ENCODE measurements around the gene CLCA2.

CLCA2 gene

DNA sequence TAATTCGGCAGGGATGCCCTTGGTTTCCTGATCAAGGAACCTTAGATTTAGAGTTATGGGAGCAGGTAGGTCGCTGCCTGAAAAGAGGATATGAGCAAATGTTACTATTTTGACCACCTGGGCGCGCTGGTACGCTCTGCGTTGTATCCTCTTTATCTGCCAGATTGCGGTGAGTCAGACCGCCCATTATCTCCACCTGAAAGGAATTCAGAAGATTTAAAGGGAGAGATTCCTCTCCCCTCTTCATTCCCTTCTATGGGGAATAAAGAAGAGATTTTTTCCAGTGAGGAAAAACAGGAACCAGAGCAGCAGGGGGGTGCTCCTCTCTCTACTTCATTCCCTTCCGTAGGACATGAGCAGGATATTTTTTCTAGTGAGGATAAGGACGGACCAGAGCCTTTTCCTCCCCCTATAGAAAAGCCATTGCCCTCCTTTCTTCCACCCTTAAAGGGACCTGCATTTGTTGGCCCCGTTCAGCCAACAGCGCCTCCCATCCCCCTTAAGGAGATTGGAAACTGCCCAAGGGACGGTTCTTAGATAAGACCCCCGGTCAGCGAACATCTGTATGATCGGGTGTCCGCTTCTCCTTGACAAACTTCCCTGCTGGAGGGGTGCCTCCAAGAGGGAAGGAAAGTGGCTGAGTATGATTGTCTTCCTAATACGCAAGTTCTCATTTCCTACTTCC, 78.9 kb downstream of the CLCA2 start:
- Histone ChIP-seq H3F3A (ENCODE audit: low read depth) (no peaks in the 10 kb centered on the region), H3K27me3 (ENCODE audit: insufficient read depth, low read length, poor library complexity, severe bottlenecking) (no peaks in the 10 kb centered on the region), H2AFZ (ENCODE audit: low read length) (peak overlapping the region; percentile 93), H3K4me2 (ENCODE audit: low read depth, low read length, poor library complexity, severe bottlenecking) (peak overlapping the region; percentile 70), H3K9me3 (ENCODE audit: insufficient read depth, low read depth, low read length) (no peaks in the 10 kb centered on the region), H3K4me1 (ENCODE audit: insufficient read depth, low read length, poor library complexity, severe bottlenecking) (no peaks in the 10 kb centered on the region), H3K9ac (ENCODE audit: low read depth, low read length, poor library complexity, severe bottlenecking) (peak overlapping the region; percentile 47), H3K36me3 (ENCODE audit: insufficient read depth, low read length) (no peaks in the 10 kb centered on the region), H4K20me1 (ENCODE audit: insufficient read depth, low read length, poor library complexity, severe bottlenecking) (no peaks in the 10 kb centered on the region), H3K79me2 (ENCODE audit: insufficient read depth, low read length) (no peaks in the 10 kb centered on the region), H3K9me2 (replicated peaks; ENCODE audit: low read depth, low read length) (no peaks in the 10 kb centered on the region), H3K4me3 (ENCODE audit: low read length, poor library complexity, severe bottlenecking) (peak overlapping the region; percentile 65)
- TF ChIP-seq EZH2phosphoT487 (IDR thresholded peaks at IDR 0.05; ENCODE audit: borderline replicate concordance), result no peak
- TF ChIP-seq, protein P1, sequence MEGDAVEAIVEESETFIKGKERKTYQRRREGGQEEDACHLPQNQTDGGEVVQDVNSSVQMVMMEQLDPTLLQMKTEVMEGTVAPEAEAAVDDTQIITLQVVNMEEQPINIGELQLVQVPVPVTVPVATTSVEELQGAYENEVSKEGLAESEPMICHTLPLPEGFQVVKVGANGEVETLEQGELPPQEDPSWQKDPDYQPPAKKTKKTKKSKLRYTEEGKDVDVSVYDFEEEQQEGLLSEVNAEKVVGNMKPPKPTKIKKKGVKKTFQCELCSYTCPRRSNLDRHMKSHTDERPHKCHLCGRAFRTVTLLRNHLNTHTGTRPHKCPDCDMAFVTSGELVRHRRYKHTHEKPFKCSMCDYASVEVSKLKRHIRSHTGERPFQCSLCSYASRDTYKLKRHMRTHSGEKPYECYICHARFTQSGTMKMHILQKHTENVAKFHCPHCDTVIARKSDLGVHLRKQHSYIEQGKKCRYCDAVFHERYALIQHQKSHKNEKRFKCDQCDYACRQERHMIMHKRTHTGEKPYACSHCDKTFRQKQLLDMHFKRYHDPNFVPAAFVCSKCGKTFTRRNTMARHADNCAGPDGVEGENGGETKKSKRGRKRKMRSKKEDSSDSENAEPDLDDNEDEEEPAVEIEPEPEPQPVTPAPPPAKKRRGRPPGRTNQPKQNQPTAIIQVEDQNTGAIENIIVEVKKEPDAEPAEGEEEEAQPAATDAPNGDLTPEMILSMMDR (conservative IDR thresholded peaks at IDR 0.05; ENCODE audit: low read length), result no peak

DNA sequence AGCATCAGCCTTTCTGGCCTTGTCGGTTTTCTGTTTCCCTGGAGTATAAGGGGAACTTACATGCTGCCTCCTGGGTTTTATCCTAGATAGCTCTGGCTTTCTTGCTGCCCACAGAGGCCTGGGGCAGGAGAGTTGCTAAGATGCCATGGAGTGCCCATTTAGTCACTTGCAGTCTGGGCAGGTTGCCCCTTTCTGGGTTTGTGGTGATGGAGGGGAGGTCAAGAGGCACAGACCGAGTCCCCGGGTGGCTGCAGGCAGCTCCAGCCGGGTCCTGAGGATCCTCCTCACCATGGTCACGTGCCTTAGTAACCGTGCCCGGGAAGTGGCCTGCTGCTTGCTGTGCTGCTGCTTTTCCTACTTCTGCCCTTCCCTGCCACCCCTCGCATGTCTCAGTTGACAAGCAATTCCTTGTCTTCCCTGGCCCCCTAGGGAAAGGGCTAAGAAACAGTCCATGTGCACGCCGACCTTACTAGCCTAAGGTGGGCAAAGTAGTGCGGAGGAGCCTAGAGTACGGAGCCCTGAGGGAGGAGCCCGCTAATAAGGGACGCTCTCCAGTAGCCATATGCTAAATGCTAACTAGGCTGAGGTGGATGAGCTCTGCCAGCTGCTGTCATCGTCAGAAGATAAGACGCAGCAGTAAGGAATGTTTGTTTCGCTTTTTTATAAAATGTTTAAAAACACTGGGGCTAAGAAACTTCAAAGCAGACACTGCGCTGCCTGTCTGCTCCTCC, 79.6 kb downstream of the CLCA2 start:
- H3K79me2 ChIP-seq (ENCODE audit: insufficient read depth, low read length), result no peaks in the 10 kb centered on the region
- H3K4me1 ChIP-seq (ENCODE audit: insufficient read depth, low read length, poor library complexity, severe bottlenecking), result no peaks in the 10 kb centered on the region
- H3K9me3 ChIP-seq (ENCODE audit: insufficient read depth, low read depth, low read length), result no peaks in the 10 kb centered on the region
- H3K36me3 ChIP-seq (ENCODE audit: insufficient read depth, low read length), result no peaks in the 10 kb centered on the region
- no peak overlapping the region for H3K4me2 ChIP-seq (ENCODE audit: low read depth, low read length, poor library complexity, severe bottlenecking)
- H3K27me3 ChIP-seq (ENCODE audit: insufficient read depth, low read length, poor library complexity, severe bottlenecking), result no peaks in the 10 kb centered on the region
- no peak overlapping the region for H3K9ac ChIP-seq (ENCODE audit: low read depth, low read length, poor library complexity, severe bottlenecking)
- no peak overlapping the region for H2AFZ ChIP-seq (ENCODE audit: low read length)
- H3K4me3 ChIP-seq (ENCODE audit: low read length, poor library complexity, severe bottlenecking), result no peak overlapping the region
- H4K20me1 ChIP-seq (ENCODE audit: insufficient read depth, low read length, poor library complexity, severe bottlenecking), result no peaks in the 10 kb centered on the region
- no peaks in the 10 kb centered on the region for H3F3A ChIP-seq (ENCODE audit: low read depth)
- H3K9me2 ChIP-seq (replicated peaks; ENCODE audit: low read depth, low read length), result no peaks in the 10 kb centered on the region
- TF ChIP-seq, protein P1 (conservative IDR thresholded peaks at IDR 0.05; ENCODE audit: low read length), result no peak
- no peak for TF ChIP-seq EZH2phosphoT487 (IDR thresholded peaks at IDR 0.05; ENCODE audit: borderline replicate concordance)

DNA sequence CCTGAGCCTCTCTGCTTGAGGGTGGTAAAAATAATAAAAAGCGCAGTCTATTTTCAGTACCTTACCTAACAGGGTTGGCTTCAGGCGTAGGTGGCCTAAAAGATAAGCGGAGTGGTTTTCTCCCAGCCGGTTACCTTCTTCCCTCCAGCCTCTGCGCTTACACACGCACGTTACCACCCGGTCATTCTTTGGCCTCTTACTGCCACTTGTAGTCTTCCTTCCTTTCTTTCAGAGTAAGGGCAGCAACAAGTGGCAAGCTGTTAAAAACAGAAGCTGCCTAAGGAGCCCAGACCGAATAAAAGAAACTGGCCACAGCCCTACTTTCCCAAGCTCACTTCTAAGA, 80.1 kb downstream of the CLCA2 start:
- Histone ChIP-seq H3F3A (ENCODE audit: low read depth) (no peaks in the 10 kb centered on the region), H3K4me3 (ENCODE audit: low read length, poor library complexity, severe bottlenecking) (no peak overlapping the region), H3K9ac (ENCODE audit: low read depth, low read length, poor library complexity, severe bottlenecking) (no peak overlapping the region), H3K27me3 (ENCODE audit: insufficient read depth, low read length, poor library complexity, severe bottlenecking) (no peaks in the 10 kb centered on the region), H3K36me3 (ENCODE audit: insufficient read depth, low read length) (no peaks in the 10 kb centered on the region), H3K79me2 (ENCODE audit: insufficient read depth, low read length) (no peaks in the 10 kb centered on the region), H3K9me2 (replicated peaks; ENCODE audit: low read depth, low read length) (no peaks in the 10 kb centered on the region), H3K4me1 (ENCODE audit: insufficient read depth, low read length, poor library complexity, severe bottlenecking) (no peaks in the 10 kb centered on the region), H3K9me3 (ENCODE audit: insufficient read depth, low read depth, low read length) (no peaks in the 10 kb centered on the region), H3K4me2 (ENCODE audit: low read depth, low read length, poor library complexity, severe bottlenecking) (no peak overlapping the region), H2AFZ (ENCODE audit: low read length) (no peak overlapping the region), H4K20me1 (ENCODE audit: insufficient read depth, low read length, poor library complexity, severe bottlenecking) (no peaks in the 10 kb centered on the region)
- TF ChIP-seq EZH2phosphoT487 (IDR thresholded peaks at IDR 0.05; ENCODE audit: borderline replicate concordance), result no peak
- TF ChIP-seq, protein P1 (conservative IDR thresholded peaks at IDR 0.05; ENCODE audit: low read length), result no peak
